ENCODE results near the gene SAMD8.

The SAMD8 gene

DNA sequence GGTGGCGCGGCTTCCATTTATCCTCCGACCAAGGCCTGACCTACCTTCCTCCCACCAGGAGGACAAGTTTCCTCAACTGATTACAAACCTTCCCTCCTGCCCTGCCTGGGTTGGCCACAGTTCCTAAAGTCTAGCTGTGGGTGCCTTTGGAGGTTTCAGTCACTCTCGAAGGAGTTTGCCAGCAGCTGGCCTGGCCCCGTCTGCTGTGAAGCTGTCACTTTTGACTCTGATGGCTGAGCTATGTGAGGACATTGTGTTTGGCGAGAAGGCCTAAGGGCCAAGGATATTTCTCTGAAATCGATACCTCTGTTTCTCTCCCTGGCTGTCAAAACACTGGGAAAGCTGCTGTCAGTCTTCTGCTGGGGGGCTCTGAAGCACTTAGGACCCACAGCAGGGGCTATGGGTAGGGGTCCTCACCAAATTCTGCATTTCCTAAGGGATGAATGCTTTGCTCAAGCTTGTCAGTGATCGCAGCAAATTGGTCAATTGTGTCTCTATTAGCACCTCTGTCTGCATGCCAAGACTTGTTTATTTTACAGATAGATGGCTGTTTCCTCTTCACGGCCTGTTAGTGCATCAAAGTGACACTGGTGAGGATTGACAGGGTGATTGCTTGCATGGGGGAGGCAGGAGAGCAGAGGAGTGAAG is 31.9 kb upstream of the SAMD8 start:
- ATAC-seq = no peak
- H3K4me3 Mint-ChIP-seq = no peak overlapping the region

DNA sequence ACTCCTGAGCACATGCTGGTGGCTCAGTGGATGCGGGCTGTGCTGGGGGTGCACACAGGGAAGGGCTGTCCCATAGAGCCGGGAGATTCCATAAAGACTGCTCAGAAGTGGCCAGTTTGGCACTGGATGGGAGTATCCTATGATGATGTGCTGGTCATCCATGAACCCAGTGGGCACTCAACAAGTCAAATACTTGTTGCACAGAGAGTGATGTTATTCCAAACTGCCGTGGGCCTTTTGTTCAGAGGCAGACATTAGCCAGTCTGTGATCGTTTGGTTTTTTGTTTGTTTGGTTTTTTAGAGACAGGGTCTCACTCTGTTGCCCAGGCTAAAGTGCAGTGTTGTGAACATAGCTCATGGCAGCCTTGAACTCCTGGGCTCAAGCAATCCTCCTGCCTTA is 30.9 kb upstream of the SAMD8 start:
- Mint-ChIP-seq H3K27me3 (no peaks in the 10 kb centered on the region), H3K9me3 (peaks cover 9 to 12% of the 10 kb centered on the region in 2 donors), H3K4me3 (no peak overlapping the region), H3K4me1 (peaks cover under 1% of the 10 kb centered on the region), H3K27ac (no peak overlapping the region)
- ATAC-seq = no peak
- DNase-seq = no peak

More for the DNA sequence above, 31.9 kb upstream of the SAMD8 start:
- peaks cover 11% of the 10 kb centered on the region for H3K4me1 Mint-ChIP-seq
- no peak overlapping the region for H3K27ac Mint-ChIP-seq
- no peak for DNase-seq
- no peaks in the 10 kb centered on the region for H3K27me3 Mint-ChIP-seq
- H3K9me3 Mint-ChIP-seq = peaks cover 9 to 12% of the 10 kb centered on the region in 2 donors

DNA sequence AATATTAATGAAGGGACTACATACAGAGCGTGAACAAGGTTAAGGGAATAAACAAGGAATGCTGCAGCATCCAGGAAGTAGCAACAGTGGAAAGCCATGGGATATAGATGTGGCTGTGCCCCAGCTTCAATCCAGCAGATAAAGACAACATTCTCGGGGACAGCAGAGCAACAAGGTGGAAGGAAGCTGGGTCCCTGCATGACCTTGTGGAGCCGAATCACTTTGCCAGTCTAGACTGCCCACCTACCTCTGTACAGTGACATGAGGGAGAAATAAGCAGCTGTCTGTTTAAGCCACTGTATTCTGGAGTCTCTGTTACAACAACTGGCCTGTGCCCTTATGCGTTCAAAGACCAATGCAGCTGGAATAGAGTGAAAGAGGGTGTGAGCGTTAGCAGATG is 30.1 kb upstream of the SAMD8 start:
- Mint-ChIP-seq H3K9me3 (peaks cover 9 to 12% of the 10 kb centered on the region in 2 donors), H3K27ac (no peak overlapping the region), H3K4me1 (no peaks in the 10 kb centered on the region), H3K4me3 (no peak overlapping the region), H3K27me3 (no peaks in the 10 kb centered on the region)
- no peak for ATAC-seq
- no peak for DNase-seq

DNA sequence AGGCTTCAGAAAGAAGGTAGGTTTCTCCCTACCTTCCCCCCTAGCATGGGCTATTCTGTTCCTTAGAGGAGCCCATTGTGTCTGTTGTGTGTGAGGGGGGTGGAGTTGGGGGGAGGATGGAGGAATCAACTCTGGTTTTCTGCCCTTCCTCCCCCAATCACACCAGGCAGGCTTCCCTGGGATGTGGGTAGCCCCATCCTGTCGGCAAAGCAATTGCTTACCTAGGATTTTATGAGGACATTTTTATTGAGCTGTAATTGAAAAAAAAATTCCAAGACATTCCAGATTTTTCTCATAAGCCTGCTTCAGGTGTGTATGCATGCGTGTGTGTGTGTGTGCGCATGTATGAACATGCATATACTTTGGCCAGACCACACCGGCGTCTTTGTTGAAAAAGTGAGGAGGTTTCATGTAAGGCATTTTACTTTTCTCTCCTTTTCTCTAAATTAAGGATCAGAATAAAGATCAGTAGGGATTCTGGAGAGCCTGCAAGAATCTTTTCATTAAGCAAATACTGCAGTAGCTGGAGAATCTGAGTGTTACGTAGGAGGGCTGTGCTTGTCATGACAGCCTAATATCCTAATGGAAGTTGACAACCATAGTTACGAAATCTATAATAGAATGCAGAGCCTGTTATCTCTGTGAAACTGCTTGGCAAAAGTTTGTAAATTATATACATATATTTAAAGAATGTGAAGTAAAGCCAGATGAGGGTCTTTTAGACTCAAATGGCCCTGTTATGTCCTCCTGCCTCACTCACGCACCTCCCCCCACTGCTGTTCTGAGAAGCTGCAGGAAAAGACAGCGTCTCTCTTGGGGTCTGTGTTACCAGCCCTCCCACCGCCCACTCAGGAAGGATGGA is 27.3 kb upstream of the SAMD8 start:
- ATAC-seq = no peak
- Mint-ChIP-seq H3K27me3 (no peaks in the 10 kb centered on the region), H3K27ac (no peak overlapping the region), H3K9me3 (peaks cover 9 to 12% of the 10 kb centered on the region in 2 donors), H3K4me1 (no peaks in the 10 kb centered on the region), H3K4me3 (no peak overlapping the region)
- DNase-seq = no peak

DNA sequence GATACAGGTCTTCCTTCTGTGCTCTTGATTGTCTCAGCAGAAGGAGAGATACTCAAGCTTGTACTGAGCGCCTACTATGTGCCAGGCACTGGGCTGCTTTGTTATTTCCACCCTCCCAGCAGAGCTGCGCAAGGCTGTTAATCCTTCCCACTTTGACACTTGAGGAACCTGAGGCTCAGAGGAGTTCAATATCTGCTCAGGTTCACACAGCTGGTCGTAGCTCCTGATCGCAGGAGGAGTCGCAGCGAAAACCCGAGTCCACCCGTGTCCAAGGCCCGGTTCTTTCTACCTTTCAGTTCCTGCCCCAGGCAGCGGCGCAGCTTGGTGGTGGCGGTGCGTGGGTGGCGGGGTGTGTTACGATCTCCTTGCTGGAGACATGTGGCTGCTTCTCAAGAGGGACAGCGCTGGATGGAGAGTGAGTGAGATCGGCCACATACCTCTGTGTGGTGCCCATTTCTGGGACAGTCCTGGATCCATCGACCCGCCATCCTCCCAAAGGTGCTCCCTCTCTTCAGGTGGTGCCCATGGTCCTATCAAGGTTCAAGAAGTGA is 26.5 kb upstream of the SAMD8 start:
- H3K27me3 Mint-ChIP-seq = no peaks in the 10 kb centered on the region
- H3K9me3 Mint-ChIP-seq = peaks cover 9 to 12% of the 10 kb centered on the region in 2 donors
- peak overlapping the region in 1 of 2 donors; percentile 52 for H3K27ac Mint-ChIP-seq
- no peak overlapping the region for H3K4me3 Mint-ChIP-seq
- DNase-seq (no peak), ATAC-seq (no peak)
- no peaks in the 10 kb centered on the region for H3K4me1 Mint-ChIP-seq

DNA sequence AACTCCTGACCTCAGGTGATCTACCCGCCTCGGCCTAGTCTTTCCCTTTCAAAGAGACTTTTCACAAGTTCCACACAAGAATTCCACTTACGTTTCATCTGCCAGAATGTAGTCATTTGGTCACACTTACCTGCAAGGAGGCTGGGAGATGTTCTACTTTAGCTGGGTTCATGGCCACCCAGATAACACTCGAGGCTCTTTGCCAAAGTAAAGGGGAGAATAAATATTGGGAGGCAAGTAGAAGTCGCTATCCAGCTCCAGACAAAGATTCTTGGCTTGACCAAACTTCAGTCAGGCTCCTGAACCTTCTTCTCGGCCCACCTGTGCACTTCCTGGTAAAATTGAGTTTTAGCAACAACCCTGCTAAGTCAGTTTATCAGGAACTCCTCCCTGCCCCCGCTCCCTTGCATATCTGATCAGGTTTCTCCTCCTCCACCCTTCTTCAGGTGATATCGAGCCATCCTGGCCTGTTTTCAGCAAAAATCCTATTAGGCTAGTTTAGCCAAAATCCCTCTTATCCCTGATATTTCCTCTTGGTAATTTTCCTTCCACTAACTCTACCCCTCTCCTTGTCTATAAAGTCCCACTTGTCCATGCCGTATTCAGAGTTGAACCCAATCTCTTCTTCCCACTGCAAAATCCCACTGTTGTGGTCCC is 25.1 kb upstream of the SAMD8 start:
- H3K4me3 Mint-ChIP-seq = no peak overlapping the region
- no peak for ATAC-seq
- H3K27me3 Mint-ChIP-seq = no peaks in the 10 kb centered on the region
- no peak overlapping the region for H3K27ac Mint-ChIP-seq
- DNase-seq = no peak
- no peaks in the 10 kb centered on the region for H3K4me1 Mint-ChIP-seq
- H3K9me3 Mint-ChIP-seq = peaks cover 3 to 7% of the 10 kb centered on the region in 2 donors

DNA sequence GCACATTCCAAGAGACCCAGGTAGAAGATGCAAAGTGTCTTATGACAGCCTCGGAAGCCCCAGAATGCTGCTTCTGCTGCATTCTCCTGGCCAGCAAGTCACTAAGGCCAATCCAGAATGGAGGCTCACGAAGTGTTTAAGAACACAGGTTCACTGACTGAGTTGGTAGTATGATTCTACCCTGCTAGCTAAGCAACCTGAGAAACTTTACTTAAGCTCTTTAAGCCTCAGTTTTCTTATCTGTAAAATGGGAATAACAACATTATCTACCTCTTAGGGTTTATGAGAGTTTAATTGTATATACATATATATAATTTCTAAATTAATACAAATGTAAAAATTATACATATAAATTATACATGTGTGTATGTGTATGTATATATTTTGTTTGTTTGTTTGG is 22.8 kb upstream of the SAMD8 start:
- H3K27ac Mint-ChIP-seq = no peak overlapping the region
- ATAC-seq = no peak
- H3K4me3 Mint-ChIP-seq = no peak overlapping the region
- H3K4me1 Mint-ChIP-seq = no peaks in the 10 kb centered on the region
- no peaks in the 10 kb centered on the region for H3K27me3 Mint-ChIP-seq
- no peak for DNase-seq
- no peaks in the 10 kb centered on the region for H3K9me3 Mint-ChIP-seq

DNA sequence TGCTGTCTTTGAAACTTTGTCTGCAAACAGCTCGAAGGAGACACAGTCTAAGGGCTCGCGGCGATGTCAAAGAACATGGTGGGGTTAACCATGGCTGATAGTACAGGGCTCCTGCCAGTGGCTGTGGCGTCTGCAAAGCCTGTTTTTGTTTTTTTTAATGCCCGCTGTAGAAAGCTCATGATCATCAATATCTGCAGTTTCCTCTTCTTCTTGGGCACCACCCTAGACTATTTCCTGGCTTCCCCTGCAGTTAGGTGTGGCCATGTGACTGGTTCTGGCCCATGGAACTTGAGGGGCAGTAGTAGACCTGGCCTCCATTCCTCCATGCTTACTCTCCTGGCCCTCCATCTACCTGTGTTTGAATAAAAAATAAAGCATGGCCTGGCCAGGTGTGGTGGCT is 21.8 kb upstream of the SAMD8 start:
- ATAC-seq (no peak), DNase-seq (no peak)
- Mint-ChIP-seq H3K4me3 (no peak overlapping the region), H3K27ac (no peak overlapping the region), H3K9me3 (no peaks in the 10 kb centered on the region), H3K4me1 (no peaks in the 10 kb centered on the region), H3K27me3 (no peaks in the 10 kb centered on the region)

DNA sequence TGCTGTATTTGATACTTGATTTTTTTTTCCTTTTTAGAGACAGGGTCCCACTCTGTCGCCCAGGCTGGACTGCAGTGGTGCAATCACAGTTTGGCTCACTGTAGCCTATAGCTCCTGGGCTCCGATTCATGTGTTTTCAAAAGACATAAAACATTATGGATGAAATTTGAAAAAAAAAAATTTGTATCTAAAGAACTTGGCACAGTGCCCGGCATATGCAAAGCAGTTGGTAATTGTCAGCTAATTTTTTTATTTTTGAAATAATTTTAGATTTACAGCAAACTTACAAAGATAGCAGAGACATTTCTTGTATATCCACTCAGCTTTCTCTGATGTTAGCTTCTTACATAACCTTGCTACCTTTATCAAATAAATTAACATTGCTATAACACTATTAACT is 20.3 kb upstream of the SAMD8 start:
- H3K4me1 Mint-ChIP-seq = no peaks in the 10 kb centered on the region
- DNase-seq = no peak
- H3K9me3 Mint-ChIP-seq = no peaks in the 10 kb centered on the region
- no peak for ATAC-seq
- H3K27me3 Mint-ChIP-seq = no peaks in the 10 kb centered on the region
- H3K27ac Mint-ChIP-seq = no peak overlapping the region
- H3K4me3 Mint-ChIP-seq = no peak overlapping the region

DNA sequence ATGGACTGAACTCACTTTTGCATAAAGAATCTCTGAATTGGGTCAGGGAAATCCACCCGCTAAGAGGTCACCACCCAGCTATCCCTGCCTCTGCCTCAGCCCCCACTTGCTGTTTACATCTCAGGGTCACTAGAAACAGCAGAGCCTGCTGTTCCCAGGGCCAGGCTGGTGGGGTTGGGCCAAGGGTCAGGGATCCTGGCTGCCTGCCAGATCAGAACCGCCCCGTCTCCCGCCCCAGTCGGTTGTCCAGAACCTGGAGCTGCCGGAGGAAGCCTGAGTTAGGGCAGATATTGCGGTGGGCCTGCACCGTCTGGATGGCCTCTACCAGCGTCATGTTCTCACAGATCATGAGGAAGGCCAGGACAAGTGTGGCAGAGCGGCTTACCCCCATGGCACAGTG is 17.0 kb upstream of the SAMD8 start:
- Mint-ChIP-seq H3K27ac (no peak overlapping the region), H3K4me1 (peaks cover 4% of the 10 kb centered on the region), H3K4me3 (no peak overlapping the region), H3K27me3 (no peaks in the 10 kb centered on the region), H3K9me3 (no peaks in the 10 kb centered on the region)
- ATAC-seq = no peak
- DNase-seq = no peak

DNA sequence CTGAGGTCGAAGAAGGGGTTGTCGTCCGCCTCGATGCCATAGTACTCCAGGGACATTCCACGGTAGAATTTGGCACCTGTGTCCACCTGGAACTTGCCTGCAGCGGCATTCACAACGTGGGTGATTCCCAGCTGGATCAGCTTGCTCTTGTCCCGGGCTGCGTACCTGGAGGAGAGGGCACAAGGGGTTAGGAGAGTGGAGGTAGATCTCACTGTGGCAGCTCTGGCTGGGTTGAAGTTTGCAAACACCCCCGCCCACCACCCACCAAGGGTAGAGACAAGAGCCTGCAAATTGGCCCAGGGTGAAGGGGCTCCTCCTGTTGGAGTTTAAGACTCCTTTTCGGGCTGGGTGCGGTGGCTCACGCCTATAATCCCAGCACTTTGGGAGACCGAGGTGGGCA is 15.8 kb upstream of the SAMD8 start:
- H3K27me3 Mint-ChIP-seq = no peaks in the 10 kb centered on the region
- peaks cover 16% of the 10 kb centered on the region for H3K4me1 Mint-ChIP-seq
- DNase-seq = no peak
- no peak overlapping the region for H3K4me3 Mint-ChIP-seq
- H3K27ac Mint-ChIP-seq = no peak overlapping the region
- ATAC-seq = no peak
- no peaks in the 10 kb centered on the region for H3K9me3 Mint-ChIP-seq

DNA sequence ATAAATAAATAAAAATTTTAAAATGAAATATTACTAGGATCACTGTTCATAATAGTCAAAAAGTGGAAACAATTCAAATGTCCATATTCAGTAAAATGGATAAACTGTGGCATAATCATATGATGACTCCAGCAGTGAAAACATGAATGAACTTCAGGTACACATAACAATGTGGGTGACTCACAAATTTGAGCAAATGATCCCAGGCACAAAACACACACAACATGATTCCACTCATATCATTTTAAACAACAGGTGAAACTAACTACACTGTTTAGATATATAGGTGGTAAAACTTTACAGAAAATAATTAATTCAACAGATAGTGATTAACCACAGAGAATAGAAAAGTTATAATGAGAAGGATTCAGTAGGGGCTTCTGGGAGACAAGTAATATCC is 14.7 kb upstream of the SAMD8 start:
- DNase-seq (no peak), ATAC-seq (no peak)

DNA sequence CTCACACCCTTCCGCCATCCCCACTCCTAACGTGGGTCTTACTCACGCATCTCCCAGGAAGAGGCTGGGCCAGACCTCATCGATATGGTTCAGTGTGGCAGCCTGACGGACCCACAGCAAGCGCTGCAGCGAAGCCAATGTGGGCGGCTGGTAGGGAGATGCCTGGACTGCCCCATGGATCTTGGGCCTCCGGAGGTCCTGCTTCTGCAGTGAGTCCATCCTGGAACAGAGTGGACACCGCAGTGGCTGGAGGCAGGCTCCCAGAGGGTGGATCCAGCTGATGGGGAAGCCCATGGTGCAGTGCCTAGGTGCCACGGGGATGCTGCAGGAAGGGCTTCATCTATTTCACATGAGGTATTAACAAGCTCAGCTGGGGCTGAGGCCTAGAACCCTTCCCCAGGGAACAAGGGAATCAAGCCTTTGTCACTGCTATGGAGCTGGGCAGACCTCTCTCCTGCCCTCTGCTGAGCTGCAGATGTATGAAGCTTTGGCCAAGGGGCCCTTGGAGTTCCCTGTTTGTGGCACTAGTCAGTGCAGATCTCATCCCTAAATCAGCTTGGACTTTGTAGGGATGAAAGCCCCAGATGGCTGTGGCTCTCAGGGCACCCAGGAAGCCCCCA is 13.7 kb upstream of the SAMD8 start:
- Mint-ChIP-seq H3K27me3 (no peaks in the 10 kb centered on the region), H3K4me1 (peaks cover 18% of the 10 kb centered on the region), H3K27ac (no peak overlapping the region), H3K9me3 (no peaks in the 10 kb centered on the region), H3K4me3 (no peak overlapping the region)
- DNase-seq = no peak
- ATAC-seq = no peak

More for the DNA sequence above, 14.7 kb upstream of the SAMD8 start:
- Mint-ChIP-seq H3K9me3 (no peaks in the 10 kb centered on the region), H3K27ac (no peak overlapping the region), H3K4me1 (peaks cover 18% of the 10 kb centered on the region), H3K4me3 (no peak overlapping the region), H3K27me3 (no peaks in the 10 kb centered on the region)

DNA sequence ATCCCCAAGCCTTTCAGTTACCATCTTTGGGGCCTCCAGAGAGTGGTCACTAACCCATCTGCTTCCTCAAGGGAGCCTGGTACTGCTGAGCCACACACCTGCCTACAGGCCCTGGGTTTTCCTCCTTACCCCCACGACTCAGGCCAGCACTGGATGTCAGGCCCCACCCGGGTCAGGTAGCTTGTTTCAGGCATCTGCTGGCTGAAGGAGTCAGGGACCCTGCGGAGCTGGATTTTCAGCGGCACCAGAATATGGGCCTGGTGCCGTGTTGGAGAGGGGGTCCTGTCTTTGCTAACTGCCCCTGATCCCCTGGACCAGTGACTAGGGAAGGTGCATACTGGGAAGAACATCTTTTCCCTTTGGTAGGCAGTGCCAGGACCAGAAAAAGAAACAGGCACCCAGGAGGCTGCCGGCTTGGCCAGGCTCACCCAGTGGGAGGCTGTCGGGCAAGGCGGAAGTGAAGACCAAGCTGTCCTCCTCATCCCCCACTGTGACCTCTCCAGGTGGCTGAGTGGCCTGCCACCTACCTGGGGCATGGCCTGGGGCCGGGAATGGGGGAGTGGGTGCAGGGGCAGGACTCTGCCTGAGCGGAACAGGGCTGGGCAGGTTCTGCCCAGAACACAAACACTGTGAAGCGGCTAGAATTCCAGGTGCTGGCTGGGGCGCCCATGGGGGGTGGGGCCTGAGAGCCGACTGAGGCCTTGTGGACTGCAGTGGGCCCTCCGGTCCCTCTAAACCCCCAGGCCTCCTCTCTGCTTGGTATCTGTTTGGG is 12.4 kb upstream of the SAMD8 start:
- ATAC-seq = no peak
- Mint-ChIP-seq H3K4me1 (peaks cover 18% of the 10 kb centered on the region), H3K27ac (no peak overlapping the region), H3K27me3 (no peaks in the 10 kb centered on the region), H3K4me3 (no peak overlapping the region), H3K9me3 (no peaks in the 10 kb centered on the region)
- no peak for DNase-seq
